IMR-90 (cell line): ENCODE data around the gene CEP104. TPM values are rescaled to one million over a fixed set of nuclear protein-coding genes. Genes with fewer than 3 reads are reported as not detected.

Experiments used
- ATAC-seq: fragments of 200-7000 bp; cut with Tn5 transposase; 2 replicates; pipeline ENCODE4 v1.9.1; 2020; ENCODE audit warnings: low read depth, mild to moderate bottlenecking, moderate library complexity
- BruUV-seq: library from RNA; stranded (reverse); fragments of 400-500 nt; replicated peaks from 2 replicates; lab custom pipeline; 2021; lab: Mats Ljungman, UMichigan
- CTCF ChIA-PET: fragments of 300-600 bp; formaldehyde crosslinking; extraction: SDS; loops from one replicate; lab custom pipeline; 2021; ENCODE audit warnings: antibody characterized with exemption; lab: Yijun Ruan, JAX
- POLR2A ChIA-PET: fragments of 300-600 bp; sonication (Branson Sonifier 250); formaldehyde crosslinking; loops from one replicate; lab custom pipeline; 2022; ENCODE audit warnings: antibody characterized with exemption; ENCODE audit not compliant: unreplicated experiment; lab: Charles Lee
- DNase-seq: peaks from one replicate; pipeline ENCODE4 v3.0.0; 2013
- H2AFZ ChIP-seq: replicated peaks from 2 replicates; pipeline ENCODE3; 2013; ENCODE audit warnings: low read length, mild to moderate bottlenecking; ENCODE audit not compliant: poor library complexity
- H2AK5ac ChIP-seq: 2 replicates; pipeline ENCODE4 v1.6.1; 2013; ENCODE audit warnings: low read depth, low read length, inconsistent platforms
- H2AK9ac ChIP-seq: replicated peaks from 2 replicates; pipeline ENCODE3; 2013; ENCODE audit warnings: mild to moderate bottlenecking, low read depth, low read length, moderate library complexity; ENCODE audit not compliant: poor library complexity
- H2BK120ac ChIP-seq: 2 replicates; pipeline ENCODE4 v1.6.1; 2013; ENCODE audit warnings: low read depth, low read length, inconsistent platforms
- H2BK15ac ChIP-seq: 3 replicates; pipeline ENCODE4 v1.6.1; 2013; ENCODE audit warnings: low read depth, low read length, inconsistent platforms
- H2BK20ac ChIP-seq: 2 replicates; pipeline ENCODE4 v1.6.1; 2013; ENCODE audit warnings: low read depth, mild to moderate bottlenecking, inconsistent platforms, low read length, moderate library complexity
- H2BK5ac ChIP-seq: 2 replicates; pipeline ENCODE4 v1.6.1; 2013; ENCODE audit warnings: mild to moderate bottlenecking, low read depth, low read length, inconsistent platforms; ENCODE audit not compliant: poor library complexity, severe bottlenecking
- H3K14ac ChIP-seq: replicated peaks from 2 replicates; pipeline ENCODE4 v1.6.1; 2013; ENCODE audit warnings: low read depth, low read length, inconsistent platforms
- H3K18ac ChIP-seq: 2 replicates; pipeline ENCODE4 v1.6.1; 2013; ENCODE audit warnings: low read depth, low read length, control low read depth
- H3K23ac ChIP-seq: 2 replicates; pipeline ENCODE4 v1.6.1; 2013; ENCODE audit warnings: low read depth, low read length, inconsistent platforms
- H3K27ac ChIP-seq: 2 replicates; pipeline ENCODE4 v1.5.1; 2013; ENCODE audit warnings: mild to moderate bottlenecking, control low read depth, low read length; ENCODE audit not compliant: insufficient read depth
- H3K27me3 ChIP-seq: 2 replicates; pipeline ENCODE4 v1.6.1; 2013; ENCODE audit warnings: low read length; ENCODE audit not compliant: control insufficient read depth, insufficient read depth
- H3K36me3 ChIP-seq: 2 replicates; pipeline ENCODE4 v1.6.1; 2013; ENCODE audit warnings: low read length, mixed read lengths; ENCODE audit not compliant: control insufficient read depth, insufficient read depth
- H3K4ac ChIP-seq: 2 replicates; pipeline ENCODE4 v1.6.1; 2013; ENCODE audit warnings: low read depth, low read length, inconsistent platforms
- H3K4me1 ChIP-seq: 2 replicates; pipeline ENCODE4 v1.6.1; 2013; ENCODE audit warnings: low read length, mixed read lengths; ENCODE audit not compliant: control insufficient read depth, insufficient read depth
- H3K4me2 ChIP-seq: 2 replicates; pipeline ENCODE4 v1.6.1; 2013; ENCODE audit warnings: low read depth, mild to moderate bottlenecking, control low read depth, low read length, moderate library complexity
- H3K4me3 ChIP-seq: 2 replicates; pipeline ENCODE4 v1.5.1; 2013; ENCODE audit warnings: low read depth, mild to moderate bottlenecking, control low read depth, low read length, moderate library complexity; ENCODE audit not compliant: insufficient read depth
- H3K56ac ChIP-seq: 2 replicates; pipeline ENCODE4 v1.6.1; 2013; ENCODE audit warnings: low read length, inconsistent platforms; ENCODE audit not compliant: insufficient read depth; ENCODE audit errors: extremely low read depth
- H3K79me1 ChIP-seq, 2 experiments: 2 replicates each; pipeline ENCODE4 v1.6.1; 2013; ENCODE audit warnings: low read length in 2 of 2, inconsistent platforms in 1 of 2, low read depth in 1 of 2
- H3K9ac ChIP-seq: 2 replicates; pipeline ENCODE4 v1.6.1; 2013; ENCODE audit warnings: low read depth, low read length, control low read depth
- H3K9me1 ChIP-seq: 2 replicates; pipeline ENCODE4 v1.6.1; 2013; ENCODE audit warnings: low read length, inconsistent platforms; ENCODE audit not compliant: insufficient read depth
- H3K9me3 ChIP-seq: 2 replicates; pipeline ENCODE4 v1.6.1; 2013; ENCODE audit warnings: low read length; ENCODE audit not compliant: control insufficient read depth, insufficient read depth
- H4K20me1 ChIP-seq: 2 replicates; pipeline ENCODE4 v1.6.1; 2013; ENCODE audit warnings: low read length, inconsistent platforms; ENCODE audit not compliant: insufficient read depth
- H4K5ac ChIP-seq: 2 replicates; pipeline ENCODE4 v1.6.1; 2013; ENCODE audit warnings: mild to moderate bottlenecking, low read depth, low read length, control low read depth
- H4K8ac ChIP-seq, 2 experiments: 2 replicates each; pipeline ENCODE4 v1.6.1; 2013; ENCODE audit warnings: low read depth in 2 of 2, low read length in 2 of 2, control low read depth in 1 of 2, inconsistent platforms in 1 of 2
- H4K91ac ChIP-seq: 2 replicates; pipeline ENCODE4 v1.6.1; 2013; ENCODE audit warnings: low read depth, low read length, inconsistent platforms; ENCODE audit not compliant: insufficient read depth
- CEBPB ChIP-seq: IDR thresholded peaks from 2 replicates; pipeline ENCODE4 v1.6.1; 2012; ENCODE audit warnings: low read depth, low read length, improper control_type of control experiment
- CHD1 ChIP-seq: IDR thresholded peaks from 2 replicates; pipeline ENCODE4 v1.6.1; 2012; ENCODE audit warnings: low read depth, low read length, improper control_type of control experiment
- FOS ChIP-seq: fragments of 150-350 bp; IDR thresholded peaks from 2 replicates; pipeline ENCODE4 v1.6.1; 2016; ENCODE audit warnings: low read depth, low read length
- MAFK ChIP-seq: IDR thresholded peaks from 2 replicates; pipeline ENCODE4 v1.6.1; 2012; ENCODE audit warnings: low read depth, low read length, improper control_type of control experiment
- MAZ ChIP-seq: IDR thresholded peaks from 2 replicates; pipeline ENCODE4 v1.6.1; 2012; ENCODE audit warnings: low read depth, mild to moderate bottlenecking, low read length, improper control_type of control experiment, moderate library complexity, borderline replicate concordance
- NFE2L2 ChIP-seq: fragments of 150-350 bp; IDR thresholded peaks from 2 replicates; pipeline ENCODE4 v1.6.1; 2016; ENCODE audit warnings: low read depth, mild to moderate bottlenecking, low read length
- POLR2A ChIP-seq: IDR thresholded peaks from 2 replicates; pipeline ENCODE4 v1.6.1; 2012; ENCODE audit warnings: mild to moderate bottlenecking, low read depth, low read length
- RAD21 ChIP-seq: IDR thresholded peaks from 2 replicates; pipeline ENCODE4 v1.6.1; 2012; ENCODE audit warnings: low read length, improper control_type of control experiment
- WGBS, 2 experiments: methylation state at CpG; one replicate each; pipeline versions ENCODE4 v1.1.5 to v1.1.7; 2013; ENCODE audit warnings: missing lambda C conversion rate in 2 of 2; ENCODE audit not compliant: insufficient read length in 1 of 2; ENCODE audit errors: extremely low coverage in 2 of 2; 5-methylcytosine and 5-hydroxymethylcytosine counted together
- dilution Hi-C: fragments of 300-500 bp; cut with HindIII; formaldehyde crosslinking; loops from one replicate; pipeline ENCODE4 v1.14.3; 2018; ENCODE audit warnings: low sequenced_read_pairs; ENCODE audit not compliant: unreplicated experiment
- in situ Hi-C: fragments of 300-500 bp; cut with MboI; formaldehyde crosslinking; loops from 3 replicates; pipeline ENCODE4 v1.14.3; 2019; ENCODE audit warnings: low sequenced_read_pairs, inconsistent platforms, mixed read lengths
- intact Hi-C: fragments of 100-400 bp; cut with micrococcal nuclease; formaldehyde crosslinking; loops from 2 replicates; pipeline ENCODE4 v1.10.0; 2022
- polyA plus RNA-seq, 3 experiments: library from polyadenylated mRNA; depleted of rRNA; stranded (reverse); fragments of >200 nt; gene quantifications; 2 replicates each; pipeline ENCODE4 v1.2.3, GENCODE V29; 2012; ENCODE audit warnings: low replicate concordance in 1 of 3
- total RNA-seq: library from RNA; depleted of rRNA; stranded (reverse); fragments of >200 nt; gene quantifications from 2 replicates; pipeline ENCODE4 v1.2.3, GENCODE V29; 2012

CEP104 gene
- total and polyA plus RNA-seq, 2 of the 4 experiments (the other 2 are of a cell fraction), result 14.3 to 17.5 TPM

DNA sequence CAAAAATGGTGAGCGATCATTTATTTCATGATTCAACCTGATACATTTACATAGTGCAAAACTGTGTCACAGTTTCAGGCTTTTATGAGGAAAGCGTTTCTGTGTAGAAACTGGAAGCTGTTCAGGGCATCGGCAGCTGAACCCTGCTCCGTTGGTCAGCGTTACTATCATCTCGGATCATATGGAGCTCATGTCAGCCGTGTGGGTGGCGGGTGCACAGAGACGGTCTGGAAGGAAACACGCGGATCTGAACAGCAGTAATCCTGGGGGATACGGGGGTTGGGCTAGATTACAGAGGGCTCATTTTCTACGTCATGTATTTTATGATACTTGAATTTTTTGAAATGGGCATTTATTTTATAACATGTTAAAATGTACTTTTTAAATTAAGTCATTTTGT is 28.0 kb upstream of the CEP104 start:
- H3K4ac ChIP-seq, result no peak overlapping the region
- H2AK5ac ChIP-seq, result no peak overlapping the region
- H3K36me3 ChIP-seq, result peaks cover 27% of the 10 kb centered on the region
- WGBS, 2 experiments, result 90% methylated on average over 9 of the region's 13 CpGs; no CpG with 5 or more reads in 1 of the 2 experiments
- no peak overlapping the region for H2BK5ac ChIP-seq
- H3K18ac ChIP-seq, result no peak overlapping the region
- H2BK120ac ChIP-seq, result no peak overlapping the region
- no peak overlapping the region for H4K5ac ChIP-seq
- in situ Hi-C loops (loop anchor here (5.0 kb wide), 1 partner anchor 53 kb away; no protein-coding TSS in a partner anchor), dilution Hi-C loops (no loop called here), intact Hi-C loops (no loop called here)
- BruUV-seq, result no TSS peak
- no peak overlapping the region for H2AFZ ChIP-seq
- H3K4me2 ChIP-seq, result no peak overlapping the region
- H3K9ac ChIP-seq, result no peak overlapping the region
- ChIA-PET POLR2A (no interaction called here), CTCF (no interaction called here)
- H4K20me1 ChIP-seq, result no peaks in the 10 kb centered on the region
- H3K14ac ChIP-seq, result no peak overlapping the region
- H3K27ac ChIP-seq, result no peak overlapping the region
- H3K9me3 ChIP-seq, result no peaks in the 10 kb centered on the region
- no peak overlapping the region for H2AK9ac ChIP-seq
- no peak overlapping the region for H4K8ac ChIP-seq
- H2BK15ac ChIP-seq, result no peak overlapping the region
- H3K23ac ChIP-seq, result no peak overlapping the region
- H3K4me3 ChIP-seq, result no peak overlapping the region
- ATAC-seq (no peak), DNase-seq (no peak)
- no peaks in the 10 kb centered on the region; a peak in 1 of 4 replicates for H3K79me1 ChIP-seq
- H4K91ac ChIP-seq, result no peak overlapping the region
- no peaks in the 10 kb centered on the region for H3K9me1 ChIP-seq
- H3K27me3 ChIP-seq, result no peaks in the 10 kb centered on the region
- H3K56ac ChIP-seq, result no peak overlapping the region
- no peaks in the 10 kb centered on the region for H3K4me1 ChIP-seq
- TF ChIP-seq NFE2L2 (no peak), POLR2A (no peak), CEBPB (no peak), MAFK (no peak), RAD21 (no peak), MAZ (no peak), FOS (no peak), CHD1 (no peak)
- no peak overlapping the region for H2BK20ac ChIP-seq
